IMR-90 (cell line): ENCODE results near the gene CLK2. TPM values are rescaled to one million over a fixed set of nuclear protein-coding genes. Genes with fewer than 3 reads are reported as not detected.

ENCODE experiments used
- ATAC-seq: fragments of 200-7000 bp; cut with Tn5 transposase; 2 replicates; pipeline ENCODE4 v1.9.1; 2020; ENCODE audit warnings: low read depth, mild to moderate bottlenecking, moderate library complexity
- BruUV-seq: library from RNA; stranded (reverse); fragments of 400-500 nt; replicated peaks from 2 replicates; lab custom pipeline; 2021; lab: Mats Ljungman, UMichigan
- CTCF ChIA-PET: fragments of 300-600 bp; formaldehyde crosslinking; extraction: SDS; loops from one replicate; lab custom pipeline; 2021; ENCODE audit warnings: antibody characterized with exemption; lab: Yijun Ruan, JAX
- POLR2A ChIA-PET: fragments of 300-600 bp; sonication (Branson Sonifier 250); formaldehyde crosslinking; loops from one replicate; lab custom pipeline; 2022; ENCODE audit warnings: antibody characterized with exemption; ENCODE audit not compliant: unreplicated experiment; lab: Charles Lee
- DNase-seq: peaks from one replicate; pipeline ENCODE4 v3.0.0; 2013
- H2AFZ ChIP-seq: replicated peaks from 2 replicates; pipeline ENCODE3; 2013; ENCODE audit warnings: low read length, mild to moderate bottlenecking; ENCODE audit not compliant: poor library complexity
- H2AK5ac ChIP-seq: 2 replicates; pipeline ENCODE4 v1.6.1; 2013; ENCODE audit warnings: low read depth, low read length, inconsistent platforms
- H2AK9ac ChIP-seq: replicated peaks from 2 replicates; pipeline ENCODE3; 2013; ENCODE audit warnings: mild to moderate bottlenecking, low read depth, low read length, moderate library complexity; ENCODE audit not compliant: poor library complexity
- H2BK120ac ChIP-seq: 2 replicates; pipeline ENCODE4 v1.6.1; 2013; ENCODE audit warnings: low read depth, low read length, inconsistent platforms
- H2BK15ac ChIP-seq: 3 replicates; pipeline ENCODE4 v1.6.1; 2013; ENCODE audit warnings: low read depth, low read length, inconsistent platforms
- H2BK20ac ChIP-seq: 2 replicates; pipeline ENCODE4 v1.6.1; 2013; ENCODE audit warnings: low read depth, mild to moderate bottlenecking, inconsistent platforms, low read length, moderate library complexity
- H2BK5ac ChIP-seq: 2 replicates; pipeline ENCODE4 v1.6.1; 2013; ENCODE audit warnings: mild to moderate bottlenecking, low read depth, low read length, inconsistent platforms; ENCODE audit not compliant: poor library complexity, severe bottlenecking
- H3K14ac ChIP-seq: replicated peaks from 2 replicates; pipeline ENCODE4 v1.6.1; 2013; ENCODE audit warnings: low read depth, low read length, inconsistent platforms
- H3K18ac ChIP-seq: 2 replicates; pipeline ENCODE4 v1.6.1; 2013; ENCODE audit warnings: low read depth, low read length, control low read depth
- H3K23ac ChIP-seq: 2 replicates; pipeline ENCODE4 v1.6.1; 2013; ENCODE audit warnings: low read depth, low read length, inconsistent platforms
- H3K27ac ChIP-seq: 2 replicates; pipeline ENCODE4 v1.5.1; 2013; ENCODE audit warnings: mild to moderate bottlenecking, control low read depth, low read length; ENCODE audit not compliant: insufficient read depth
- H3K27me3 ChIP-seq: 2 replicates; pipeline ENCODE4 v1.6.1; 2013; ENCODE audit warnings: low read length; ENCODE audit not compliant: control insufficient read depth, insufficient read depth
- H3K36me3 ChIP-seq: 2 replicates; pipeline ENCODE4 v1.6.1; 2013; ENCODE audit warnings: low read length, mixed read lengths; ENCODE audit not compliant: control insufficient read depth, insufficient read depth
- H3K4ac ChIP-seq: 2 replicates; pipeline ENCODE4 v1.6.1; 2013; ENCODE audit warnings: low read depth, low read length, inconsistent platforms
- H3K4me1 ChIP-seq: 2 replicates; pipeline ENCODE4 v1.6.1; 2013; ENCODE audit warnings: low read length, mixed read lengths; ENCODE audit not compliant: control insufficient read depth, insufficient read depth
- H3K4me2 ChIP-seq: 2 replicates; pipeline ENCODE4 v1.6.1; 2013; ENCODE audit warnings: low read depth, mild to moderate bottlenecking, control low read depth, low read length, moderate library complexity
- H3K4me3 ChIP-seq: 2 replicates; pipeline ENCODE4 v1.5.1; 2013; ENCODE audit warnings: low read depth, mild to moderate bottlenecking, control low read depth, low read length, moderate library complexity; ENCODE audit not compliant: insufficient read depth
- H3K56ac ChIP-seq: 2 replicates; pipeline ENCODE4 v1.6.1; 2013; ENCODE audit warnings: low read length, inconsistent platforms; ENCODE audit not compliant: insufficient read depth; ENCODE audit errors: extremely low read depth
- H3K79me1 ChIP-seq, 2 experiments: 2 replicates each; pipeline ENCODE4 v1.6.1; 2013; ENCODE audit warnings: low read length in 2 of 2, inconsistent platforms in 1 of 2, low read depth in 1 of 2
- H3K9ac ChIP-seq: 2 replicates; pipeline ENCODE4 v1.6.1; 2013; ENCODE audit warnings: low read depth, low read length, control low read depth
- H3K9me1 ChIP-seq: 2 replicates; pipeline ENCODE4 v1.6.1; 2013; ENCODE audit warnings: low read length, inconsistent platforms; ENCODE audit not compliant: insufficient read depth
- H3K9me3 ChIP-seq: 2 replicates; pipeline ENCODE4 v1.6.1; 2013; ENCODE audit warnings: low read length; ENCODE audit not compliant: control insufficient read depth, insufficient read depth
- H4K20me1 ChIP-seq: 2 replicates; pipeline ENCODE4 v1.6.1; 2013; ENCODE audit warnings: low read length, inconsistent platforms; ENCODE audit not compliant: insufficient read depth
- H4K5ac ChIP-seq: 2 replicates; pipeline ENCODE4 v1.6.1; 2013; ENCODE audit warnings: mild to moderate bottlenecking, low read depth, low read length, control low read depth
- H4K8ac ChIP-seq, 2 experiments: 2 replicates each; pipeline ENCODE4 v1.6.1; 2013; ENCODE audit warnings: low read depth in 2 of 2, low read length in 2 of 2, control low read depth in 1 of 2, inconsistent platforms in 1 of 2
- H4K91ac ChIP-seq: 2 replicates; pipeline ENCODE4 v1.6.1; 2013; ENCODE audit warnings: low read depth, low read length, inconsistent platforms; ENCODE audit not compliant: insufficient read depth
- BHLHE40 ChIP-seq: fragments of 150-350 bp; IDR thresholded peaks from 2 replicates; pipeline ENCODE4 v1.6.1; 2016; ENCODE audit warnings: mild to moderate bottlenecking, low read depth, low read length
- CEBPB ChIP-seq: IDR thresholded peaks from 2 replicates; pipeline ENCODE4 v1.6.1; 2012; ENCODE audit warnings: low read depth, low read length, improper control_type of control experiment
- CHD1 ChIP-seq: IDR thresholded peaks from 2 replicates; pipeline ENCODE4 v1.6.1; 2012; ENCODE audit warnings: low read depth, low read length, improper control_type of control experiment
- FOS ChIP-seq: fragments of 150-350 bp; IDR thresholded peaks from 2 replicates; pipeline ENCODE4 v1.6.1; 2016; ENCODE audit warnings: low read depth, low read length
- MAFK ChIP-seq: IDR thresholded peaks from 2 replicates; pipeline ENCODE4 v1.6.1; 2012; ENCODE audit warnings: low read depth, low read length, improper control_type of control experiment
- MXI1 ChIP-seq: IDR thresholded peaks from 2 replicates; pipeline ENCODE4 v1.6.1; 2012; ENCODE audit warnings: low read depth, mild to moderate bottlenecking, low read length, moderate library complexity, borderline replicate concordance
- NFE2L2 ChIP-seq: fragments of 150-350 bp; IDR thresholded peaks from 2 replicates; pipeline ENCODE4 v1.6.1; 2016; ENCODE audit warnings: low read depth, mild to moderate bottlenecking, low read length
- POLR2A ChIP-seq: IDR thresholded peaks from 2 replicates; pipeline ENCODE4 v1.6.1; 2012; ENCODE audit warnings: mild to moderate bottlenecking, low read depth, low read length
- RAD21 ChIP-seq: IDR thresholded peaks from 2 replicates; pipeline ENCODE4 v1.6.1; 2012; ENCODE audit warnings: low read length, improper control_type of control experiment
- RCOR1 ChIP-seq: IDR thresholded peaks from 2 replicates; pipeline ENCODE4 v1.6.1; 2012; ENCODE audit warnings: mild to moderate bottlenecking, low read length, improper control_type of control experiment; ENCODE audit not compliant: insufficient replicate concordance
- RFX5 ChIP-seq: IDR thresholded peaks from 2 replicates; pipeline ENCODE4 v1.8.0; 2012; ENCODE audit warnings: low read depth, mild to moderate bottlenecking, low read length, moderate library complexity
- SMC3 ChIP-seq: fragments of 150-350 bp; IDR thresholded peaks from 2 replicates; pipeline ENCODE4 v1.6.1; 2016; ENCODE audit warnings: low read depth, mild to moderate bottlenecking, antibody characterized with exemption, low read length, moderate library complexity
- WGBS, 2 experiments: methylation state at CpG; one replicate each; pipeline versions ENCODE4 v1.1.5 to v1.1.7; 2013; ENCODE audit warnings: missing lambda C conversion rate in 2 of 2; ENCODE audit not compliant: insufficient read length in 1 of 2; ENCODE audit errors: extremely low coverage in 2 of 2; 5-methylcytosine and 5-hydroxymethylcytosine counted together
- dilution Hi-C: fragments of 300-500 bp; cut with HindIII; formaldehyde crosslinking; loops from one replicate; pipeline ENCODE4 v1.14.3; 2018; ENCODE audit warnings: low sequenced_read_pairs; ENCODE audit not compliant: unreplicated experiment
- in situ Hi-C: fragments of 300-500 bp; cut with MboI; formaldehyde crosslinking; loops from 3 replicates; pipeline ENCODE4 v1.14.3; 2019; ENCODE audit warnings: low sequenced_read_pairs, inconsistent platforms, mixed read lengths
- intact Hi-C: fragments of 100-400 bp; cut with micrococcal nuclease; formaldehyde crosslinking; loops from 2 replicates; pipeline ENCODE4 v1.10.0; 2022
- polyA plus RNA-seq, 3 experiments: library from polyadenylated mRNA; depleted of rRNA; stranded (reverse); fragments of >200 nt; gene quantifications; 2 replicates each; pipeline ENCODE4 v1.2.3, GENCODE V29; 2012; ENCODE audit warnings: low replicate concordance in 1 of 3
- total RNA-seq: library from RNA; depleted of rRNA; stranded (reverse); fragments of >200 nt; gene quantifications from 2 replicates; pipeline ENCODE4 v1.2.3, GENCODE V29; 2012
- TF ChIP-seq, protein P1 (sequence below): fragments of 150-350 bp; IDR thresholded peaks from 2 replicates; pipeline ENCODE4 v1.6.1; 2017; ENCODE audit warnings: mild to moderate bottlenecking, antibody characterized with exemption, low read length, low read depth
- TF ChIP-seq, protein P2 (sequence below): conservative IDR thresholded peaks from 2 replicates; pipeline ENCODE4 v1.5.1; 2012; ENCODE audit warnings: mild to moderate bottlenecking, low read depth, low read length, improper control_type of control experiment
- TF ChIP-seq, protein P3 (sequence below): fragments of 150-350 bp; IDR thresholded peaks from 2 replicates; pipeline ENCODE4 v1.6.1; 2016; ENCODE audit warnings: low read depth, mild to moderate bottlenecking, low read length, moderate library complexity, borderline replicate concordance

CLK2 gene
- total and polyA plus RNA-seq, 2 of the 4 experiments (the other 2 are of a cell fraction) = 19.7 to 61.2 TPM

DNA sequence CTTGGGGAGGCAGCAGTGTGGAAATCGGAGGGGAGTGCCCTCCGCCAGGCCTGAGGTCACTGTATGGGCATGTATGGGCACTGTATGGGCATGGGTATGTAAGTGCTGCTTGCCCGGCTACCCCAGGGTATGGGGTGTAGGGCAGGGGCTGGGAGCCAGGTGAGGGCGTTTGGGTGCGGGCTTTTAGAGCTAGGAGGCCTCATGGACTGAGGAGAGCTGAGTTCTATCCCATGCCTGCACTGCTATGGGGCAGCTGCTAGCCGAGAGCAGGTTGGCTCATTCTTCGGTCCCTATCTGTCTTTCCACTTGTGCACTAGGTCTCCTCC is 22.6 kb upstream of the CLK2 start:
- no peak overlapping the region for H2BK120ac ChIP-seq
- CTCF ChIA-PET = interaction anchor here (0.6 kb wide), 1 partner anchor 20 kb away, joined by 8 read pairs; no protein-coding TSS in a partner anchor

More for the DNA sequence above, 22.6 kb upstream of the CLK2 start:
- no TSS peak for BruUV-seq
- intact Hi-C loops = no loop called here
- dilution Hi-C loops = no loop called here
- Histone ChIP-seq H2AK5ac (no peak overlapping the region), H3K4me1 (no peaks in the 10 kb centered on the region), H3K56ac (no peak overlapping the region), H3K9ac (no peak overlapping the region), H2BK5ac (no peak overlapping the region), H2AFZ (peak overlapping the region; percentile 43), H3K36me3 (no peaks in the 10 kb centered on the region), H3K79me1 (no peaks in the 10 kb centered on the region), H3K9me1 (no peaks in the 10 kb centered on the region), H2AK9ac (no peak overlapping the region), H4K8ac (no peak overlapping the region), H3K4ac (no peak overlapping the region), H3K23ac (no peak overlapping the region), H3K4me2 (no peak overlapping the region), H2BK15ac (no peak overlapping the region), H3K27ac (no peak overlapping the region), H3K18ac (no peak overlapping the region), H4K5ac (no peak overlapping the region), H4K20me1 (no peaks in the 10 kb centered on the region), H3K4me3 (no peak overlapping the region), H2BK20ac (no peak overlapping the region), H4K91ac (no peak overlapping the region), H3K14ac (no peak overlapping the region), H3K27me3 (peaks cover 58% of the 10 kb centered on the region), H3K9me3 (peaks cover 2% of the 10 kb centered on the region; the same call in 1 of the 2 replicates)
- TF ChIP-seq, protein P1, sequence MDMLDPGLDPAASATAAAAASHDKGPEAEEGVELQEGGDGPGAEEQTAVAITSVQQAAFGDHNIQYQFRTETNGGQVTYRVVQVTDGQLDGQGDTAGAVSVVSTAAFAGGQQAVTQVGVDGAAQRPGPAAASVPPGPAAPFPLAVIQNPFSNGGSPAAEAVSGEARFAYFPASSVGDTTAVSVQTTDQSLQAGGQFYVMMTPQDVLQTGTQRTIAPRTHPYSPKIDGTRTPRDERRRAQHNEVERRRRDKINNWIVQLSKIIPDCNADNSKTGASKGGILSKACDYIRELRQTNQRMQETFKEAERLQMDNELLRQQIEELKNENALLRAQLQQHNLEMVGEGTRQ = no peak
- TF ChIP-seq MAFK (no peak), RAD21 (no peak), NFE2L2 (no peak), MXI1 (no peak), POLR2A (no peak), BHLHE40 (no peak), SMC3 (no peak), FOS (no peak), CEBPB (no peak), CHD1 (no peak), RCOR1 (no peak), RFX5 (no peak)
- TF ChIP-seq, protein P2, sequence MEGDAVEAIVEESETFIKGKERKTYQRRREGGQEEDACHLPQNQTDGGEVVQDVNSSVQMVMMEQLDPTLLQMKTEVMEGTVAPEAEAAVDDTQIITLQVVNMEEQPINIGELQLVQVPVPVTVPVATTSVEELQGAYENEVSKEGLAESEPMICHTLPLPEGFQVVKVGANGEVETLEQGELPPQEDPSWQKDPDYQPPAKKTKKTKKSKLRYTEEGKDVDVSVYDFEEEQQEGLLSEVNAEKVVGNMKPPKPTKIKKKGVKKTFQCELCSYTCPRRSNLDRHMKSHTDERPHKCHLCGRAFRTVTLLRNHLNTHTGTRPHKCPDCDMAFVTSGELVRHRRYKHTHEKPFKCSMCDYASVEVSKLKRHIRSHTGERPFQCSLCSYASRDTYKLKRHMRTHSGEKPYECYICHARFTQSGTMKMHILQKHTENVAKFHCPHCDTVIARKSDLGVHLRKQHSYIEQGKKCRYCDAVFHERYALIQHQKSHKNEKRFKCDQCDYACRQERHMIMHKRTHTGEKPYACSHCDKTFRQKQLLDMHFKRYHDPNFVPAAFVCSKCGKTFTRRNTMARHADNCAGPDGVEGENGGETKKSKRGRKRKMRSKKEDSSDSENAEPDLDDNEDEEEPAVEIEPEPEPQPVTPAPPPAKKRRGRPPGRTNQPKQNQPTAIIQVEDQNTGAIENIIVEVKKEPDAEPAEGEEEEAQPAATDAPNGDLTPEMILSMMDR = no peak
- TF ChIP-seq, protein P3, sequence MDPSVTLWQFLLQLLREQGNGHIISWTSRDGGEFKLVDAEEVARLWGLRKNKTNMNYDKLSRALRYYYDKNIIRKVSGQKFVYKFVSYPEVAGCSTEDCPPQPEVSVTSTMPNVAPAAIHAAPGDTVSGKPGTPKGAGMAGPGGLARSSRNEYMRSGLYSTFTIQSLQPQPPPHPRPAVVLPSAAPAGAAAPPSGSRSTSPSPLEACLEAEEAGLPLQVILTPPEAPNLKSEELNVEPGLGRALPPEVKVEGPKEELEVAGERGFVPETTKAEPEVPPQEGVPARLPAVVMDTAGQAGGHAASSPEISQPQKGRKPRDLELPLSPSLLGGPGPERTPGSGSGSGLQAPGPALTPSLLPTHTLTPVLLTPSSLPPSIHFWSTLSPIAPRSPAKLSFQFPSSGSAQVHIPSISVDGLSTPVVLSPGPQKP = no peak
- ATAC-seq (no peak), DNase-seq (no peak)
- 83% methylated on average over 3 of the region's 7 CpGs; no CpG with 5 or more reads in 1 of the 2 experiments for WGBS, 2 experiments
- in situ Hi-C loops = no loop called here
- POLR2A ChIA-PET = no interaction called here
